ENCODE measurements around the gene LBH. TPM values are rescaled to one million over a fixed set of nuclear protein-coding genes. Genes with fewer than 3 reads are reported as not detected.

Gene LBH
- total and polyA plus RNA-seq, 3 experiments from 2014 or later = 115 to 156 (median 121) TPM

DNA sequence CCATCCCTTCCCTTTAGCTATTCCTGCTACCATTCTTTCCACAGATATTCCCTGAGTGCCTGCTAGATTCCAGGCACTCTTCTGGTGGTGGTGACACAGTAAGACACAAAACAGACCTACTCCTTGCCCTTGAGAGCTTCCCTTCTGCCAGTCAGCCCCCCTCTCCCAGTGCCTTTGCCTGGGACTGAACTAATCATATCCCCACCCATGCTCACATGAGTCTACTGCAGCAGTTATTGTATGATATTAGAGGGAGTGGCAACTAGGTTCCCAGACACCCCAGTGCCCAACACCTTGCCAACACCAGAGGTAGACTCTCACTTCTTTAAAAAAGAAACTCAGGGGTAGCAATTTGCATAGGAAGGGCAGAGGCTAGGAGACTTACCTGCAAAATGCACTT lies 7.2 kb upstream of the LBH start:
- Histone ChIP-seq H3K9me3 (ENCODE audit: low read length) (no peaks in the 10 kb centered on the region), H3K36me3 (ENCODE audit: insufficient read depth, low read length) (no peaks in the 10 kb centered on the region), H3K27ac (ENCODE audit: low read depth, low read length) (peak overlapping the region; percentile 45), H3K27me3 (ENCODE audit: insufficient read depth, low read length, poor library complexity, severe bottlenecking) (no peaks in the 10 kb centered on the region), H3K4me1 (ENCODE audit: insufficient read depth, low read length) (peaks cover 59% of the 10 kb centered on the region), H3K4me3 (ENCODE audit: low read length) (peak overlapping the region; percentile 7)
- CTCF ChIA-PET = interaction anchor here (0.8 to 23.4 kb wide), 7 partner anchors 8 to 487 kb away, joined by 3 to 285 read pairs (median 9); partner anchors contain the start of gene LBH
- peak overlapping the region; percentile 87 to 99 (median 96) for H3K4me3 Mint-ChIP-seq
- H3K27ac Mint-ChIP-seq = peak overlapping the region; percentile 98 to 100 (median 100)
- no peaks in the 10 kb centered on the region for H3K9me3 Mint-ChIP-seq
- POLR2A ChIA-PET = interaction anchor here (0.9 to 2.6 kb wide), 5 partner anchors 8 to 78 kb away, joined by 3 to 22 read pairs (median 7); partner anchors contain the start of genes LBH and YPEL5
- peaks cover 0 to 3% (median 0%) of the 10 kb centered on the region in 3 donors for H3K36me3 Mint-ChIP-seq
- peaks cover 71 to 80% (median 79%) of the 10 kb centered on the region in 3 donors for H3K4me1 Mint-ChIP-seq
- no peak for DNase-seq
- peaks cover 0 to 1% of the 10 kb centered on the region in 2 donors for H3K27me3 Mint-ChIP-seq

DNA sequence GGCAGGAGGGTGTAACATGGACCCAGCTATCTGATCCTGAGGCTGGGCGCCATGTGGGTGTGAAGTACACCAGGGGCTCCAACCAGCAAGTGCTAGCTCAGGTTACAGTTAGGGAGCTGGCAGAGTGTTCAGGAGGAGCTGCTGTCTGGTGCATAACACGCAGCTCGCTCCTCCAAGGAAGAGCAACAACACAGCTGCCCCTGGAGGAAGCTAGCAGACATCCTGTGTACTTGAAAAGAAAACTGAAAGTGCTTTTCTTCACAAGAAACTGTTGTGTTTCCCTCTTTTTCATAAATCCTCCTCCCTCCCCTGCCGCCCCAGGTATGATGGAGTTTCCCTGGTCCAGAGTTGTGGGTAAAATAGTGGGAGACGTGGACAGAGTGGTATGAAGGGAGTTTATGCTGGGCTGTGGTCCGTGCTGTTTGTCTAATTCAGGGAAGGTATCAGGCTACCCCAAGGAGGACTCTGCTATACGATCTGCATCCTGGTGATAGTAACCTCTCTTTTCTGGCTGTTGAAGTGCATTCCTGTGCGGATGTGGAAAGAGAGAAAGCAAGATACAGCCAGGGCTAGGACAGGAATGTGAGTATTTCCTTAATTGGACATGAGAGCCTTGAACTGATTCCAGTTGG lies 6.1 kb upstream of the LBH start:
- CTCF ChIA-PET = interaction anchor here (1.2 to 23.4 kb wide), 4 partner anchors 12 to 486 kb away, joined by 4 to 285 read pairs (median 14); partner anchors contain the start of gene YPEL5
- H3K4me3 ChIP-seq (ENCODE audit: low read length) = peak overlapping the region; percentile 63
- H3K4me1 Mint-ChIP-seq = peaks cover 75 to 86% (median 86%) of the 10 kb centered on the region in 3 donors
- peaks cover 66% of the 10 kb centered on the region for H3K4me1 ChIP-seq (ENCODE audit: insufficient read depth, low read length)
- H3K9me3 ChIP-seq (ENCODE audit: low read length) = no peaks in the 10 kb centered on the region
- no peaks in the 10 kb centered on the region for H3K27me3 ChIP-seq (ENCODE audit: insufficient read depth, low read length, poor library complexity, severe bottlenecking)
- H3K4me3 Mint-ChIP-seq = peak overlapping the region; percentile 87 to 99 (median 96)
- peaks cover 0 to 1% of the 10 kb centered on the region in 2 donors for H3K27me3 Mint-ChIP-seq
- H3K9me3 Mint-ChIP-seq = no peaks in the 10 kb centered on the region
- POLR2A ChIA-PET = interaction anchor here (0.6 to 2.3 kb wide), 6 partner anchors 9 to 241 kb away, joined by 3 to 19 read pairs (median 6); partner anchors contain the start of gene YPEL5
- peaks cover 0 to 3% (median 0%) of the 10 kb centered on the region in 3 donors for H3K36me3 Mint-ChIP-seq
- no peaks in the 10 kb centered on the region for H3K36me3 ChIP-seq (ENCODE audit: insufficient read depth, low read length)
- peak overlapping the region; percentile 76 for H3K27ac ChIP-seq (ENCODE audit: low read depth, low read length)
- H3K27ac Mint-ChIP-seq = peak overlapping the region; percentile 98 to 100 (median 100)
- DNase-seq = peak; percentile 33 to 74 (median 66)

DNA sequence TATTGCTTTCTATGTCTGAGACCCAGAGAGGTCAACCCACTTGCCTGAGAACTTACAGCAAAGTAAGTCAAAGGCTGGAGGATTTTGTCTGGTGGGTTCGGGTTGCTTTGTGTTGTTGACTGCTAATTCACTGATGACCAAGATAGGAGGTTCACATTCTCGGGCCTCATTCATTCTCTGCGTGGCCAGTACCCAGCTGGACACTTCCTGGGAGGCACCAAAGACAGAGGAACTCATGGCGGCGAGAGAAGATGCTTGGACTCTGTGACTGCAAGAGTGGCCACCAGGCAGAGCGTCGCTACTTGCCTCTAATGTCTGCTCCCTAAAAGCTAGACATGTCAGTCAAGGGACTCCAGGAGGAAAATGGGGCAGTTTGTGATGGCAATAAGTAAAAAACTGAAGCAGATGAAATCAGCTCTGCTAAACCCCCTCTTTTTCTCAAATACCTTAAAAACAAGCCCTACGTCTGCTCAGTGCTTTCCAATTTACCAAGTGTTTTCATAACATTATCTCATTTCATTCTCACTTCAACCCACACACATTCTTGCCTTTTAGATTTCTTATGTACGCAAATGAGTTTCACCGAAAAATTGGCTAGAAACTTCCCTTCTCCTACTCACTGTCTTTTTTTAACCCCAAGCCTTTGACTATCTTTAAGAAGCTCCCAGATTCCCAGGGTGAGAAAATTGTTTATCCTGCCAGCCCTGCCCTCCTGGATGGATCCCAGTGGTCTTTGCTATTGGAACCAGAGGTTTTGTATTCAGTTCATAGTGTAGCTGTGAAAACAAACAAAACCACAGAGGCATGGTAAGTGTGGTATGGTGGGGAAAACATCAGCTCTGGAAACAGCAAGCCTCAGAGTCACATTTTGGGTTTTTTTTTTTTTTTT lies 4.9 kb upstream of the LBH start:
- POLR2A ChIA-PET = interaction anchor here (0.6 to 2.3 kb wide), 8 partner anchors 14 to 233 kb away, joined by 3 to 19 read pairs (median 4); partner anchors contain the start of gene YPEL5
- Histone ChIP-seq H3K27me3 (ENCODE audit: insufficient read depth, low read length, poor library complexity, severe bottlenecking) (no peaks in the 10 kb centered on the region), H3K4me1 (ENCODE audit: insufficient read depth, low read length) (peaks cover 68% of the 10 kb centered on the region), H3K27ac (ENCODE audit: low read depth, low read length) (peak overlapping the region; percentile 76), H3K4me3 (ENCODE audit: low read length) (peak overlapping the region; percentile 63), H3K9me3 (ENCODE audit: low read length) (no peaks in the 10 kb centered on the region), H3K36me3 (ENCODE audit: insufficient read depth, low read length) (no peaks in the 10 kb centered on the region)
- Mint-ChIP-seq H3K27ac (peak overlapping the region; percentile 98 to 100 (median 100)), H3K4me3 (peak overlapping the region; percentile 87 to 99 (median 96)), H3K27me3 (peaks cover 0 to 3% of the 10 kb centered on the region in 2 donors), H3K9me3 (no peaks in the 10 kb centered on the region), H3K4me1 (peaks cover 77 to 86% (median 85%) of the 10 kb centered on the region in 3 donors), H3K36me3 (peaks cover 0 to 4% (median 0%) of the 10 kb centered on the region in 3 donors)
- CTCF ChIA-PET = interaction anchor here (0.6 to 23.4 kb wide), 9 partner anchors 8 to 485 kb away, joined by 3 to 285 read pairs (median 3); no protein-coding TSS in a partner anchor
- peak in 3 of 5 donors; percentile 43 to 66 (median 47) for DNase-seq

DNA sequence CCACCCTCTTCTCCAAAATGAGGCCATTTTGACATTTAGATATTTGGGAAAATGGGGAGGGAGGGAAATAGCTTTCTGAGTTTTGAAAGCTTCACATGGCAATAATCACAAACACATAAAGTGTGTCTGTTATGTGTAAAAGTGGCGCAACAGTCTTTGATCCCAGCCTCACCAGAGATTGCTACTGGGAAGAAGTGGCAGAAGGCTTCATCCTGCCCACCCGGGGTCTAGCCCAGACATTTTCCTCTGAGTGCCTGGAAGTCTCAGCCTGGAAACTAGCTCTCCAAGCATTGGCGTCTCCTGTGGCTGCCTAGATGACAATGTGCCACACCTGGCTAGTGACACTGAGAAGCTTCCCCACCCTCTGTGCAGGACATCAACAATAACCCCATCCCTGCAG lies 1.7 kb upstream of the LBH start:
- DNase-seq = peak in 1 of 5 donors; percentile 38
- POLR2A ChIA-PET = interaction anchor here (0.6 to 4.7 kb wide), 4 partner anchors 21 to 1151 kb away, joined by 3 to 83 read pairs (median 8); partner anchors contain the start of gene YPEL5
- H3K36me3 Mint-ChIP-seq = peaks cover 2 to 23% (median 4%) of the 10 kb centered on the region in 3 donors

DNA sequence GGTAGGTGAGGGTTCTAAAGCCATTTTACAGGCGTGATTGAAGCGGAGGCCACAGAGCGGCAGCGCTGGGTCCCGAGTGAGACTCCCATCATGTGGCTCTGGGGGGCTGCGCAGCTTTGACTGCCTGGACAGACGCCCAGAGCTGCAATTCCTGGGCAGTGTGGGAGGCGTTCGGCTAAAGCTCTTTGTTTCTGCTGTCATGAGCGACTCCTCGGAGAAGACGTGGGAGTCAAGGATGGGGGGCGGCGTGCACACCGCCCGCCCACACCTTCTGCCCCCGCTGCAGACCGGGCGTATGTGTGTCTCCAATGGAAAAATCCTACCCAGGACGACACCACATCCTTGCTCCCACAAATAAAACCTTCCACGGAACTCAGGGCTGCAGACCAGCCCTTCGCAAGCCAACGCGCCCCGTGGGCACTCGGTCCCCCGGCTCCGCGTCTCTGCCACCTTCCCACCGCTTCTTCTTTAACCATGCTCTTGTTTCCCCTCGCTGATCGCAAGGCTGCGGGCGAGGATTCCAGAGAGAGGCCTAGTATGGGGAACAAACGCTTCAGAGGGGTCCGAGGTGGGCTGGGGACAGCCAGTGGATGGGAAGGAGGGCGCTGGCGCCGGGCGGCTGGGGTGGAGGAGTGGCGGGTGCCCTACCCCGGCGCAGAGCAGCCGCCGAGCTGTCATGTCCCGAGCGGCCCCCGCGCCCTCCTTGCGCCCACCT lies 680 bp upstream of the LBH start:
- Mint-ChIP-seq H3K27me3 (peaks cover 0 to 7% of the 10 kb centered on the region in 2 donors), H3K4me1 (peaks cover 56 to 68% (median 65%) of the 10 kb centered on the region in 3 donors), H3K4me3 (peak overlapping the region; percentile 88 to 96 (median 94)), H3K9me3 (no peaks in the 10 kb centered on the region), H3K36me3 (peaks cover 7 to 30% (median 9%) of the 10 kb centered on the region in 3 donors), H3K27ac (peak overlapping the region; percentile 82 to 92 (median 88))
- Histone ChIP-seq H3K9me3 (ENCODE audit: low read length) (no peaks in the 10 kb centered on the region), H3K27me3 (ENCODE audit: insufficient read depth, low read length, poor library complexity, severe bottlenecking) (no peaks in the 10 kb centered on the region), H3K4me1 (ENCODE audit: insufficient read depth, low read length) (peaks cover 54% of the 10 kb centered on the region), H3K36me3 (ENCODE audit: insufficient read depth, low read length) (peaks cover 13% of the 10 kb centered on the region), H3K27ac (ENCODE audit: low read depth, low read length) (peak overlapping the region; percentile 97), H3K4me3 (ENCODE audit: low read length) (peak overlapping the region; percentile 88)
- POLR2A ChIA-PET = interaction anchor here (0.6 to 4.7 kb wide), 19 partner anchors 8 to 244 kb away, joined by 3 to 83 read pairs (median 5); partner anchors contain the start of genes LCLAT1 and YPEL5
- CTCF ChIA-PET = interaction anchor here (0.8 to 23.4 kb wide), 14 partner anchors 9 to 481 kb away, joined by 3 to 285 read pairs (median 8); partner anchors contain the start of genes LCLAT1 and YPEL5
- peak in 1 of 5 donors; percentile 52 for DNase-seq

More for the DNA sequence above, 1.7 kb upstream of the LBH start:
- Histone ChIP-seq H3K27me3 (ENCODE audit: insufficient read depth, low read length, poor library complexity, severe bottlenecking) (no peaks in the 10 kb centered on the region), H3K36me3 (ENCODE audit: insufficient read depth, low read length) (peaks cover 4% of the 10 kb centered on the region), H3K4me1 (ENCODE audit: insufficient read depth, low read length) (peaks cover 51% of the 10 kb centered on the region), H3K27ac (ENCODE audit: low read depth, low read length) (no peak overlapping the region), H3K4me3 (ENCODE audit: low read length) (no peak overlapping the region), H3K9me3 (ENCODE audit: low read length) (no peaks in the 10 kb centered on the region)
- Mint-ChIP-seq H3K9me3 (no peaks in the 10 kb centered on the region), H3K27ac (peak overlapping the region in 7 of 8 donors; percentile 64 to 91 (median 85)), H3K4me3 (peak overlapping the region; percentile 64 to 94 (median 90)), H3K27me3 (peaks cover 0 to 7% of the 10 kb centered on the region in 2 donors), H3K4me1 (peaks cover 57 to 68% (median 65%) of the 10 kb centered on the region in 3 donors)
- CTCF ChIA-PET = interaction anchor here (0.8 to 23.4 kb wide), 15 partner anchors 8 to 482 kb away, joined by 3 to 285 read pairs (median 4); partner anchors contain the start of gene LCLAT1

DNA sequence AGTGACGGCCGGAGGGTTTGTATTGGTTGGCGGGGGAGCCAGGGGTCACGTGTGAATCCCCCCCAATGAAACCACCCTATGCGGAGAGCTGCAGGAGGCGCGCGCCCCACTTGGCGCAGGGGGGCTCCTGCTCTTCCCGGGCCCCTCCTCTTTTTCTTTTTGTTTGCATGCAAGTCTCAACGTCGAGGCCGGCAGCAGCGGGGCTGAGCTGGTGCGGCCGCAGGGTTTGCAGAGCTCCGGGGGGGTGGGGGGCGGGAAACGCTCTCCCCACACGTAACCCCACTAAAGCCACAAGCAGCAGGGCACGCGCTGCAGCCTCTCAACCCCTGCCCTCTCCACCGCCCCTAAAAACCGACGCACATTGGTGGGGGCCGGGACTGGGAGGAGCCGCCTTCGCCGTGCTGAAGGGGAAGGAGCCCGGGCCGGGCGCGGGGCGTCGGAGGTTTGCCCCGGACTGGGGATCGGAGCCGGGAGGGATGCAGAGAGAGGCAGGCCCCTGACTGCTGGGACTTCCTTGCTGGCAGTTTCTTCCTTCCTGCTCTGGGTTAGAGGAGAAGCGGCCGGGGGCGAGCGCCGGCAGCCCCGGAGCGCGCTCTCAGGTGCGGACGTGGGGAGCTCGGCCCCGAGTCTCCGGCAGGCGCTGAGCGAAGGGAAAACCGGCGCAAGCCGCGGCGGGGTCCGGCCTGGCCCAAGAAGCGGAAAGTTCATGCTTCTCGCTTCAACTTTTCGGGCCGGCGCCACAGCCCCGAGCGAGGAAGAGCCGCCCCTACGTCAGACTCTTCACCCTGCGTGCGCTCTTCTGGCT lies 864 bp downstream of the LBH start:
- peak overlapping the region; percentile 88 to 96 (median 94) for H3K4me3 Mint-ChIP-seq
- Histone ChIP-seq H3K27me3 (ENCODE audit: insufficient read depth, low read length, poor library complexity, severe bottlenecking) (no peaks in the 10 kb centered on the region), H3K4me1 (ENCODE audit: insufficient read depth, low read length) (peaks cover 54% of the 10 kb centered on the region), H3K9me3 (ENCODE audit: low read length) (no peaks in the 10 kb centered on the region), H3K36me3 (ENCODE audit: insufficient read depth, low read length) (peaks cover 28% of the 10 kb centered on the region), H3K4me3 (ENCODE audit: low read length) (peak overlapping the region; percentile 88), H3K27ac (ENCODE audit: low read depth, low read length) (peak overlapping the region; percentile 97)
- H3K9me3 Mint-ChIP-seq = no peaks in the 10 kb centered on the region
- peaks cover 9 to 44% (median 10%) of the 10 kb centered on the region in 3 donors for H3K36me3 Mint-ChIP-seq
- peaks cover 0 to 7% of the 10 kb centered on the region in 2 donors for H3K27me3 Mint-ChIP-seq
- ChIA-PET CTCF (interaction anchor here (1.0 to 23.4 kb wide), 12 partner anchors 8 to 480 kb away, joined by 3 to 285 read pairs (median 12); partner anchors contain the start of genes LCLAT1 and YPEL5), POLR2A (interaction anchor here (0.6 to 4.7 kb wide), 15 partner anchors 9 to 272 kb away, joined by 3 to 83 read pairs (median 7); partner anchors contain the start of genes LCLAT1 and YPEL5)
- peak overlapping the region; percentile 86 to 98 (median 94) for H3K27ac Mint-ChIP-seq
- peaks cover 57 to 68% (median 65%) of the 10 kb centered on the region in 3 donors for H3K4me1 Mint-ChIP-seq
- peak; percentile 78 to 94 (median 87) for DNase-seq
